Astrocyte of the spinal cord (primary cell): ENCODE measurements around the gene HIVEP3.

Experiments used
- DNase-seq: peaks from one replicate; pipeline ENCODE4 v3.0.0; 2011; ENCODE audit warnings: low read depth, low spot score
- H3K4me3 ChIP-seq: 2 replicates; pipeline ENCODE4 v1.5.1; 2011; ENCODE audit warnings: low read depth, mild to moderate bottlenecking, low read length, moderate library complexity
- CTCF ChIP-seq: IDR thresholded peaks from 2 replicates; pipeline ENCODE4 v1.5.1; 2012; ENCODE audit warnings: low read depth, mild to moderate bottlenecking, low read length, inconsistent platforms
- in situ Hi-C: cut with HindIII; loops from 2 replicates; pipeline ENCODE4 v1.10.0; 2017; ENCODE audit warnings: low sequenced_read_pairs

HIVEP3 gene

GRCh38 chr1:41513383-41513735 is 405.4 kb downstream of the HIVEP3 start:
- peak; percentile 40 for TF ChIP-seq CTCF
- no peak for DNase-seq
- no peak overlapping the region for H3K4me3 ChIP-seq
- in situ Hi-C loops: no loop called here

DNA sequence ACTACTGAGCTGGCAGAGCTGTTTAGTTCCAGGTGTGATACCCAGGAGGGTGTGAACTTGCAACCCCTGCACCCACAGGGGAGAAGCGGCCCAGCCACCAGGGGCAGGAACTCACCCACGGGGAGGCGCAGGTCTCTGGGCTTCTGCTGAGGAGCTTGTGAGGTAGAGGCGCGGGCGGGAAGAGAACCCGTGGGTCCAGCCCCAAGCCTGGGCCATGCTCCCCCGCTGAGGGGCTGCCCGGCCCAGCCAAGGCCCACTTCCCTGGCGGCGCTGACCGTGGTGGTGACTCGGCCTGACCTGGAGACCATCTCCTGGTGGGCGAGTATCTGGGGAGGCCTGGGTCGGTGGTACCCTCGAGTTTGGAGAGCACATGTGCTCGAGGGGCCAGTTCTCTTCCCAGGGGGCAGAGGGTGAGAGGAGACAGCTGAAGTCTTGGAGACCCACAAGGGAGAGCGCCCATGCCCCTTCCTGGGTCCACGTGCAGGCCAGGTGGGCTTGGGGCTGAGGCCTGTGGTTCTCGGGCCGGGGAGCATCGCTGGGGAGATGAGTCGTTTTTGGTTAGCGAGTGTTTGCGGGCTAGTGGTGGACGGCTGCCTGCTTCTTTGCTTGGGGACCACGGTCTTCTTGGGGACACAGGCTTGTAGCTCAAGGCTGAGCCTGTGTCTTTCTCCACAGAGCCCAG is 405.9 kb downstream of the HIVEP3 start:
- no peak for TF ChIP-seq CTCF
- no peak for DNase-seq
- in situ Hi-C loops: no loop called here
- no peak overlapping the region for H3K4me3 ChIP-seq

DNA sequence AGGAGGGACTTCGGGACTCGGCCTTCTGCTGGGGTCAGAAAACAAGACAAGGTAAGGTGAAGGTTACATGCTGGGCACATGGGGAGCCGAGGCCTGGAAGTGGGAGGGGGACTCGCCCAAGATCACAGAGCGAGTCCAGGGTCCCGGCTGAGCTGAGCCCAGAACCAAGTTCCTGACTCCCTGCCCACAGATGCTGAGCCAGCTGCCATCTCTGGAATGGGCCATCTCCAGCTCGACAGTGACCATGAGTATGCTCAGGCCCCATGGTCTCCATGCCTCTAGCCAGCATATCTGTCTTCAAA is 407.5 kb downstream of the HIVEP3 start:
- in situ Hi-C loops: no loop called here
- TF ChIP-seq CTCF: no peak
- no peak overlapping the region for H3K4me3 ChIP-seq
- DNase-seq: no peak

DNA sequence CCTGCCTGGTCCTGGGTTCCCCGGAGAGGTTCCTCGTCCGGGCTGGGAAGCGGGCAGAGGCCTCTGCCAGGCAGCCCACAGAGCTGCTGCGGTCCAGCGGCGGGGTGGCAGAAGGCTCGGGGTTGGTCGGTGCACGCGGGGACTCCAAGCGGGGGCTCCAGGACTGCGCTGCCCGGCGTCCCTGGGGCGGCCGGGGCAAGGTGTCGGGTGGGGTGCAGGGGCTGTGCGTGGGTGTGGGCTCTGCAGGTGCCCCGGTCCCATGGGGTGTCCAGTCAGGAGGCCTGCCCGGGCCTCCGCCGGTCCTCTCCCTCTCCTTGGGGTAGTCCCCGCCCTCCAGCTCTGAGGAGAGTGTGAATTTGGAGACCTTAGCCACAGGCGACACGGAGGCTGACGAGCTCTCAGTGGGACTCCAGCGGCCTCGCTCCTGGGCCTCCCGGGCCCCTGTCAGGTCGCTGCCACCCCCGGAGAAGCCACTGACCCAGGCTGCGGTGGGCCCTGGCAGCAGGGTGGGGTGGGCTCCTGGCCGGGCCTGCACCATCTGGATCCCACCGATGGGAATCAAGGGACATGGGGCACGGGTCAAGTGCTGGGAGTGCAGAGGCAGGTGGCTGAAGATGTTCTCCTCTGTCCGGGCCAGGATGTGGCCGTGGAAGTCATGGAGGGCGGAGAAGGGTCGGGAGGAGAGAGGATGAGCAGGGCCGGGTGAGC is 408.0 kb downstream of the HIVEP3 start:
- in situ Hi-C loops: no loop called here
- no peak for DNase-seq
- TF ChIP-seq CTCF: no peak
- no peak overlapping the region for H3K4me3 ChIP-seq

DNA sequence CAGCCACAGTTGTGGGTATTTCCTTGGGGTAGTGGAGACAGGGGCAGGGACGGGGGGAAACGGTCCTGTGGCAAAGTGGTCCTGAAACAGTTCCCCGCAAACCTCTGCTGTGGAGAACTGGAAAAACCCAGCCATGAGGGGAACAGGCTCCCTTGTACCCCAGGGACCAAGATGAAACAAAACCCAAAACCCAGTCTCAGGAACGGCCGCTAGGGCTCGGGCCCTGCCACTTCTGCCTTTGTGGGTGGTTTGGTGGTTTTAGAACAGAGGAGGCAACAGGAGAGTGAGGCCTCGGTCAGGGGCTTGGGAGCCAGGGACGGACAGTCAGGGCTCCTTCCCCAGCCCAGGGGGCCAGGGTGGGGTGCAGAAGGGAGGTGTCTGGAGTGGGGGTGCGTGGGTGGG is 409.5 kb downstream of the HIVEP3 start:
- no peak for TF ChIP-seq CTCF
- no peak overlapping the region for H3K4me3 ChIP-seq
- in situ Hi-C loops: no loop called here

GRCh38 chr1:41508290-41508689 is 410.4 kb downstream of the HIVEP3 start:
- no peak overlapping the region for H3K4me3 ChIP-seq
- DNase-seq: no peak
- in situ Hi-C loops: no loop called here
- TF ChIP-seq CTCF: no peak

More for the DNA sequence above, 409.5 kb downstream of the HIVEP3 start:
- no peak for DNase-seq
